Measurements from ENCODE around the gene QKI.

Gene QKI

DNA sequence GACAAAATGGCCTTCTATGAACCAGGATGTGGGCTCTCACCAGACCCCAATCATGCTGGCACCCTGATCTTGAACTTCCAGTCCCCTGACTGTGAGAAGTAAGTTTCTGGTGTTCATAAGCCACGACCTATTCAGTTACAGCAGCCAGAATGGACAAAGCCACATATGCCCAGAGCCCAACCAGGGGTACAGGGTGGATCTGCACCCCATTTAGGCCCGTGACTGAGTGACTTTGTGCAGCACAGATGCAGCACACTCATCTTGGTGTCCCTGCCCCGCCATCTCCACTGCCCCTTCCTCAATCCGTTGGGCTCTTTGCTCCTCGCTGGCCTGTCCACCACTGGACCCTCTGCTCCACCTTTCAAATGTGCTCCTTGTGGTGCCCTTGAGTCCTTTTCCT, 205.6 kb downstream of the QKI start:
- no peak for DNase-seq

DNA sequence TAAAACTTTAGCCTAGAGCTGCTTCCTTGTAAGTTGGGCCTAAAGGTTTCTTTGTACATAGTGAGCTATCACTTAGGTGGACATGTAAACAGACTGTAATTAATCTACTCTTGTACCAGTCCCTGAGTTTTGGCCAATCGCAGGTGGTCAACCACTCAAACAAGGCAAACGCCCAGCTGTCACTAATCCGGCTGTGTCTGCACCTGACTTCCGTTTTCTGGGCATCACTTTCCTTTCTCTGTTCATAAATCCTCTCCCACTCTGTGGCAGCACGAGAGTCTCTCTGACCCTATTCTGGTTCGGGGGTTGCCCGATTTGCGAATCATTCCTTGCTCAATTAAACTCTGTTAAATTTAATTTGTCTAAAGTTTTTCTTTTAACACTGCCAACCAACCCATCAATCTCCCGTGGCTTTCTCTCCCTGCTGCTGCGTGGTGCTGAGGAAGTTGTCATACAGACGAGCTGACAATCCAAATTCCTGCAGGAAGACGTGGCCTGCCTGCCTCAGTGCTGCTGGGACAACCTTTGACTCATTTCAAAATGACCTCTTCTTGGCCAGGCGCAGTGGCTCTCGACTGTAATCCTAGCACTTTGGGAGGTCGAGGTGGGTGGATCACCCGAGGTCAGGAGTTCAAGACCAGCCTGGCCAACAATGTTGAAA, 206.3 kb downstream of the QKI start:
- DNase-seq: no peak

DNA sequence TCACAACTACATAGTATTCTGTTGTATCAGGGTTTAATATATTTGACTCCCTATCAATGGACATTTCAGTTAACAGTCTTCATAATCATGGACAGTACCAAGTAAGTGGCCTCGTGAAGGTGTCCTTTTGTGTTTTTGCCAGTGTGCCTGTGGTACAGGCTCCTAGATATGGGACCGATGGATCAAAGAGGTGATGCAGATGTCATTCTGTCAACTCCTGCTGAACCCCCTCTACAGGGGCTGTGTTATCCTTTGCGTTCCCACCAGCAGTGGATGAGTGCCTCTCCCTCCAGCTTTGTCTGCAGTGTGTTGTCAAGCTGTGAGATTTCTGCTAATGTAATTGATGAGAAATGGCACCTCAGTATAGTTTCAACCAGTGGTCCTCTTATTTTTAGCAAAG, 210.7 kb downstream of the QKI start:
- DNase-seq: no peak

DNA sequence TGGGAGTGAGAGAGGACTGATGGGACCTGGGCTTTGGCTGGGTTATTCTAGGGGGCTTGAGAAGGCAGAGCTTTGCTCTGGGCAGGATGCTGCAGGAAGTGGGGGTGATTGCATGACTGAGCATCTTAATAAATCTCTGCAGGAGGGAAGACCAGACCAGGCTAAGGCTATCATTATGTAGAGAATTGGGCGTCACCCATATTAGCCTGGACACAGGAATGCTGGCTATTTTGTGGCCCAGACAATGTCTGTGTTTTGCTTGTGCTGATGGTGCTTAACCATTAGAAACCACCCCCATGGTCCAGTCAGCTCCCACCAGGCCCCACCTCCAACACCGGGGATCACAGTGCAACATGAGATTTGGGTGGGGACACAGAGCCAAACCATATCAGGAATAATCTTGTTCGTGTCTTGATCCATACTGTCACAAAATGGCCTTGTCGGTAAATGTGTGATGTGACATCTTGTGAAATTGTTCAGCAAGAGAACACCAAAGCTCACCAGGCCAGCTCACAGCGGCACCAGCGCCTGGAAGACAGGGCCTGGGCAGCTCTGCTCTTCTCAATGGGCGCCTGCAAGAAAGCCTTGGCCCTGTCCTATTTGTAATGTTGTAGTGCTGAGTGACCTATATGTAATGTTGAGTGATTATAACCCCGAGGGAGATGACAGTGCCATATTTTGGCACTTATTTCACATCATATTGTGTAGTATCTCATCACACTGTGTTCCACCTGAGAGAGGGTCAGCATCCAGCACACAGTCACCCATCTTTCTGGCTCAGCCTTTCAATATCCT, 211.8 kb downstream of the QKI start:
- DNase-seq: no peak

DNA sequence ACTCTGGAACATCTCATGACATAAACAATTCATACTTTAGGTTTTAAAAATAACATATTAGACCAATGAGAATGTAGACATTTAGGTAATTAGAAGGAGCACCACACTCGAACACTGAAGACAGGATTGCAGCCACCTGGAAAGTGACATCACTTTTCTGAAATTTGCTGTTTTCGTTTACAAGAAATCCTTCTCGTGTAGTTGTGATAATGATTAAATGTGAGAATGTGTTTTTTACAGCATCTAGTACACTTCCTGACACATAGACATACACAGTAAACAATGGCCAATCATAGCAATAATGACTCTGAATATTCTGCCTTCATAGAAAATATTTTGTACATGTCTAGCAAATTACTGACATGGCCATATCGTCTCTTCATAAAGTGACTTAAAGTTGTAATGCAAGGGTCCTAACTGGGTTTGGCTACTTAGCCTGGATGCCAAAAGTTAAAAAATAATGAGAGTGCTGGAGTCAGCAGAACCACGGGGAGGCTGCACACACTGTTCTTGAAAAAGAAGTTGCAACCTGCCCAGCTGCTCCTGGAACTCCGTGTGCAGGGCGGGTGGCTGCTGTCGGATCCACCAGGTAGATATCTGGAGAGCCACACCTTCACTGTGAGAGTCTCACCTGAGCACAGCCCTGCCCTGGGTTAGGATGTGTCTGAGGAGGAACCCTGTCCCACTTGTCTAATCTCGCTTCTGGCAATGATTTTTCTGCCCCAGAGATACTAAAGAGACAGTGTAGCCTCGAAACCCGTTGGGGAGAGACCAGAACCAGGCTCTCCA, 212.9 kb downstream of the QKI start:
- no peak for DNase-seq

Data from suppressor macrophage (primary cell).